ENCODE measurements around the gene TRIAP1.
"Not testable (repeated sequence)": the region's sequence is repeated elsewhere in the genome, so short reads cannot be mapped to it uniquely, and the experiment has no call there.

The TRIAP1 gene

DNA sequence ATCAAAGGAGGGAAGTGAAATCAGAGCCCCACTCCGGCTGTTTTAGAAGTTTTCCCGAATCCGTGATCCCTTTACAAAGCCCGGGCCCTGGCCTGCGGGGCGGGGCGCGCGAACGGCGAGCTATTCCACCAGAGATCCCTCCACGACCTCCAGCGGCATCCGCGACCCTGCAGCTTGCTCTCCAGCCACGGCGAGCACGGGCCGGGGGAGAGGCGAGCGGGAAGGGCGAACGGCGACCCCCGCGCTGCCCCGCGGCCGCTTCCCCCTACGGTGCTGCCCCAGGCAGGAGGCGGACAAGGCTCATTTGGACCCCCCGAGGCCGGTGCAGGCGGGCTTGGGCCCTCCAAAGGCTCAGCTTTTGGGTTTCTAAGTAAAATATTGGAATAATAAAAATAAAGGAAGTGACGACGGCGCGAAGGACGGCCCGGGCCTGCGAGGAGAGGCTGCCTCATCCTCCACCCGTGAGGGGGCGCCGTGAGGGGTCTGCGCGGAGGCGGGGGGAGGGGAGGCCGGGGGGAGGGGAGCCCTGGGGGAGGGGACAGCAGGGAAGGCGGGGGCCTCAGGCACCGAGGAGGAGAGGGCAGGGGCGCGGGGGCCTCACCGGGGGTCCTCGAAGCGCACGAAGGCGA lies 22.8 kb upstream of the TRIAP1 start:
- peak; percentile 12 for DNase-seq (ENCODE audit: low read depth)

DNA sequence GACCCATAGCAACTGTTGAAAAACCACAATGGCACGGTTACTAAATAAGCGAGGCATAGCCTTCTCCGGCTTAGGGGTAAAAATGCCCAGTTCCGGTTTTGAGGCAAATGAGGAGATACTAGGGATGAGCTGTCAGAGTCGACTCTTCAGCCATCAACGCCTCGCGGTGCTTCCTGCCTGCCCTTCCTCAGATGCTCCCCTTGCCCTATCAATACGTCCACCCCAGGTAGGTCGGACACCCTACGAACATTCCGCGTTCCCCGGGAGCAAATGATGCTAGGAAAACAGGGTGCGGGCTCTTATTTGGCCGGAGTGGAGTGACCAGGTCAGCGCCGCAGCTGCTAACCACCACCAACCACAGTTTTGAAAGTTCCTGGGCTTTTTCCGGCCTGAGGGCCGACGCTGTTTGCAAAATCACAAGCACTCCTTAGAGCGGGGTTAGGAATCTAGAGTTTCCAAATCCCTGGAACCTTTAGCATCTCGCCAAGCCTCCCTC lies 22.2 kb upstream of the TRIAP1 start:
- DNase-seq (ENCODE audit: low read depth), result no peak

DNA sequence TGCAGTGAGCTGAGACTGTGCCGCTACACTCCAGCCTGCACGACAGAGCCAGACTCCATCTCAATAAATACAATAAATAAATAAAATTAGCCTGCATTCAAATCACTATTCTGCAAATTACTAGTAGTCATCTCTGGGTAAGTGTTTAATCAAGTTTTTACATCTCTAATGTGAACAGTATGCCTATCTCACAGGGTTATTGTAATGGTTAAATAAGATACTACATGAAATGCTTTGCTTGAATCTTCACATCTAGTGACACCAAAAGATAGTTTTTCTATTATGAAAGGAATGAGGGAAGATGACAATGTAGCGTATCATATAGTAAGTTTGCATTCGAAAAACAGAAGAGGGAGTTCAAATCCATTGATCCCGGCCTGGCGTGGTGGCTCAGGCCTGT lies 21.3 kb upstream of the TRIAP1 start:
- DNase-seq (ENCODE audit: low read depth), result no peak

DNA sequence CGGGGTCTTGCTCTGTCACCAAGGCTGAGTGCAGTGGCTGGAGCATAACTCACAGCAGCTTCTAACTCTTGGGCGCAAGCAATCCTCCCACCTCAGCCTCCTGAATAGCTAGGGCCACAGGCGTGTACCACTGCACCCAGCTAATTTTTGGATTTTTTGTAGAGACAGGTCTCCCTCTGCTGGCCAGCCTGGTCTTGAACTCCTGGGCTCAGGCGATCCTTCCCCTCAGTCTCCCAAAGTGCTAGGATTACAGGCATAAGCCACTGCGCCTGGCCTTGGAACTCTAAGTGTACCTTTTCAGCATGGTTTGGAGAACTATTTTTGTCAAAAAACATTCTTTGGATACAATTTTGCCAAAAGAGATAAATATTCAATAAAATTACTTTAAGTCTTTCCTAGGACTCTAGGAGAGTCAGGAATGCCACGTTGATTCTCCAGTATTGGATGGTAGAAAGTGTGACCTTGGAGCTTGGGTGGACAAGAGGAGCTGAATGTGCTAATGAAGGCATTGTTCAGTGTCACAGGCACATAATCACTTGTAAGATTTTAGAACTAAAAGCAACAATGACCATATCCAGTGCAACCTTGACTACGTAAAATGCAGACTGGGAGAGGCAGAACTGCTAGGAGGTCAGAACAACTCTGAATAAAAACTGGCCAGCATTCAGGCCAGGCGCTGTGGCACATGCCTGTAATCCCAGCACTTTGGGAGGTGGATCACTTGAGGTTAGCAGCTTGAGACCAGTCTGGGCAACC lies 20.6 kb upstream of the TRIAP1 start:
- no peak for DNase-seq (ENCODE audit: low read depth)

DNA sequence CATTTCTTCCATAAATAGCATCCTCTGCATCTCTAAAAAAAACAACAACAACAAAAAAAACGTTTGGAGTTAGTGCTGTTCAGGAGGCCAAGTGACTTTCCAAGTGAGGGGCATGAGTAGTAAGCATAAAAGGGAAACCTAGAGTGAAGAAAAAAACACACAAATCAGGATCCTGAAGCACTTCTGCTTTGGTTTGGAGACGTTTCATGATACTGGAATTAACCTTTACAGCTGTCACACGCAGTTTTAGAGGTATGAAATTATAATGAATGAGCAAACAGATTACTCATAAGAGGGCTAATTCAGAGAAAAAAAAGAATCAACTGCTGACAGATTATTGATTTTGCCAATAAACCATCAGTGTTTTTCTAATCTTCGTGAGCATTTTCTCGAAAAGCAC lies 19.6 kb upstream of the TRIAP1 start:
- DNase-seq (ENCODE audit: low read depth), result no peak

DNA sequence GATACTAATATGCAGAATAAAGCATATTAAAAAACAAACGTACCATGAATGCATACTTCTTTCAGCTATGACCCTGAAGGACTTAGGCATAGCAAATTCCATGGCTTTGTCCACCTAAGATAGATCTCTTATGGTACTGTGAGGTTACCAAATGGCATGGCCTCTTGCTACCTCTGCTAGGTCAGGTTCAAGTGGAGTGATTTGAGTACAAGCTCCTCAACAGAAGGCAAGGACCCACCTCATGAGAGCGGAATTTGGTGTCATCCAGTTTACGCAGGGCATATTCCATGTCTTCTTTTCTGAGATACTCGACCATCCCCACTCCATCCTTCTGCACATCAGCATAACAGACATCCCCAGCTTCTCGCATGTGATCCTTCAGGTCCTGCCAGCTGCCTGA lies 17.5 kb upstream of the TRIAP1 start:
- DNase-seq (ENCODE audit: low read depth), result no peak

DNA sequence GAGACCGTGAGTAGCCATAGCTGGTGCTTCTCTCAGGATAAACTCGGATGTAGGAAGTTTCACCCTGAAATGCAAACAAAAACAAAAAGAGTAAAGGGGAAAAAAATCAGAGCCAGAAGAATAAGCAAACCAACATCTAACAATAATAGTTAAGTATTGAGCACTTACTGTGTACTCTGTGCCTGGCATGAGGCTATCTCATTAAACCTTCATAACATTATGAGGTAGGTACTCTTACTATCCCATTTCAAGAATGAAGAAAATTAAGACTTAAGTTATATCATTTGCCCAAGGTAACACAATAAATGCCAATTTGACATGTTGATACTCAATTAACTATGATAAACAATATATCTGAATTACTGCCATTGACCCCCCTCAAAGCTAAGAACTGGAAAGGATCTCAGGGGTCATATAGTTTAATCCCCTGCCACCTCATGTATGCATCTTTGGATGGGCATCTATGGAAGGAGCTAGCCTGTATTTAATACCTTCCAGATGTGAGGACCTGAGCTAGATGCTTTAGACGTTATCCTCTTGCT lies 16.0 kb upstream of the TRIAP1 start:
- no peak for DNase-seq (ENCODE audit: low read depth)

DNA sequence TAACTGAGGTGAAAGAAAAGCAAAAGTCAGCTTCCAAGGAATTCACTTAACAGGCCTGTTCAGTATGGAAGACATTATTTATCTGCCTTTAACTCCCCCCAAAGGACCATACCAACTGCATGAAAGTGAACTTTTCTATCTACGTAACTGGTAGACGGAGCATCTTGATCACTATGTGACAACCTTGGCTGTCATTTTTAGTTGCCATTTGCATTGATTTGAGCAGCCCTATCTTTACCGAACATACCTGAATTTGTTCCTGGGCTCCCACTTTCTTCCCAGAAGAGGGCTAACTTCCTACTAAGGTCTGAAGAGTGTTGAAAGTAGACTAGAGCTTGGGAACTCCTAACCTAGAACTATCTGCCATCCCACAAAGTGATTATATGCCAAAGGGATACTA lies 14.0 kb upstream of the TRIAP1 start:
- no peak for DNase-seq (ENCODE audit: low read depth)

DNA sequence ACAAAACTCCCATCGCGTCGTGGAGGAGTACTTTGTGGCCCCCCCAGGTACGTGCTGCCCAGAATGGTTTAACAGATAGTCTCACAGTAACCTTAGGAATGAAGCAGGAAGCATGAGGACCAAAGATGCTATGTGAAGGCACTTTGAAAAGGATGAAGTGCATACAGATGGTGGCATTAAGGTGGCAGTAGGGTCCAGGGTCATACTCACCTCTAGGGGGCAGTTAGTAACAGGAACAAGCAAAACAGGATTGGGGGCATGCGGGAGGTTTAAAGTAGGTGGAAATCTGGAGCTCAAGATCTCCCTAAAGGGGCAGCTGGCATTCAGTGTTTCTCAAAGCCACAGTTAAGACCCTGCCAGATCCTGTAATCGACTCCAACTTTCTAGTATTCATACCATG lies 10.9 kb upstream of the TRIAP1 start:
- no peak for DNase-seq (ENCODE audit: low read depth)

DNA sequence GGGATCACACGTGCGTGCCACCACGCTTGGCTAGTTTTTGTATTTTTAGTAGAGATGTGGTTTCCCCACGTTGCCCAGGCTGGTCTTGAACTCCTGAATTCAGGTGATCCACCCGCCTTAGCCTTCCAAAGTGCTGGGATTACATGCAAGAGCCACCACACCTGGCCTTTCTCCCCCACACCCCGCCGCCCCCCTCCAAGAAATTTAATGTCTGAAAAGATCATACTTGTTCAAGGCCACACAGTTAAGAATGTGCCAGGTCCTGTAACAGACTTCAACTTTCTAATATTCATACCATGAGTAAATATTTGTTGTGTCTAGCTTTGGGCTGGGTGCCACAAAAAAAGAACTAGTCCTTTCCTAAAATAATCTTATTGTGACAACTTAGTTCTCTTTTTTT lies 9.1 kb upstream of the TRIAP1 start:
- DNase-seq (ENCODE audit: low read depth), result no peak

DNA sequence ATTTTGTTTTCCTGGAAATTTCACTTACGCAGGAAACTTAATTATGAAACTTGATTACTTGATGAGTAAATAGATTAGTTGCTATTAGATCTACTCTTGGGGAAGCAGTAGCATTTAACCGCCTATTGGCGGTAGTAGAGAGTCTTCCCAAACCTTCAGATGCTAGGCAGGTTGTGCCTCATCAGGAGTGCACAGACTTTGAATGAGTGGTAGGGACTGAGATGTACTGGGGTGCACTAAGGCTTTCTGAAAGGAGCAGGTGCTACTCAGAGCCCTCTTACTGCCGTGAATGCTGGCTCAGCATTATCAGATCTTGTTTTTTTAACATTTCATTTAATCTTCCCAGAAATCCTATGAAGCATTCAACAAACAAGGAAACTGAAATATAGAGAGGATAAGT lies 7.8 kb upstream of the TRIAP1 start:
- DNase-seq (ENCODE audit: low read depth), result no peak

DNA sequence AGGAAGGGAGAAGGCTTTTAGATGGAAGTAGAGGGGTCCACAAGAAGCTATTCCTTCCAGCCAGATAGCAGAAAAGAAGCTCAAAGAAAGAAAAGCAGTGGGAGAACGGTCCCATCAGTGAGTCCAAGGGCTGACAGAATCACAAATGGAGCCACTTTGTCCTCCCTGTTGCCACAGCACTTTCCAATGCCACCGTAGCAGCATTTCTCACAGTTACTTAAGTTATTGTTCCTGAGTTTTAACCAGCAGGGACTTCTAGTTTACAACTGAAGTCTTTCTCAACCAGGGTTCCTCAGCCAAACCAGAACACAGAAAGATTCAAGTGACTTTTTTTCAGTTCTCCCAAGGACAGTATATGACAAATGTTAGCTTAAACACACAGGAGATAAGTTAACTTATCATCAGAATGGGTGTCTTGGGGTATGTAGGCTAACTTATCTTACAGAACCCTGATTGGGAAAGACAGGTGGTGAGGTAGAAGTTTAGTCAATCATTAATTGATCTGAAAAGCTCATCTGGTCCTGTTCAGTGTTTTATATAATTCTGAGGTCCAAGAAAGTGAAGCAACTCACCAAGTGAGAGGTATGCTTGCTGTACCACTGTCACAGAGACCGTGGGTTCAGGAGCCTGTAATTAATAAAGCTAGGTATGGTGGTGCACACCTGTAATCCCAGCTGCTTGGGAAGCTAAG lies 7.0 kb upstream of the TRIAP1 start:
- no peak for DNase-seq (ENCODE audit: low read depth)

DNA sequence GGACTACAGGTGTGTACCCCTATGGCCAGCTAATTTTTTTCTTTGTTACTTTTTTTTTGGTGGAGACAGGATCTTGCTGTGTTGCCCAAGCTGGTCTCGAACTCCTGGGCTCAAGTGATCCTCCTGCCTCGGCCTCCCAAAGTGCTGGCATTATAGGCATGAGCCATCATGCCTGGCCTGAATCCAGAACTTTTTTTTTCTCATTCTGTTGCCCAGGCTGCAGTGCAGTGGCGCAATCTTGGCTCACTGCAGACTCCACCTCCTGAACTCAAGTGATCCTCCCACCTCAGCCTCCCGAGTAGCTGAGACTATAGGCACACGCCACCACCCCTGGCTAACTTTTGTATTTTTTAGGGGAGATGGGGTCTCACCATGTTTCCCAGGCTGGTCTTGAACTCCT lies 6.3 kb upstream of the TRIAP1 start:
- DNase-seq (ENCODE audit: low read depth), result not testable (repeated sequence)

DNA sequence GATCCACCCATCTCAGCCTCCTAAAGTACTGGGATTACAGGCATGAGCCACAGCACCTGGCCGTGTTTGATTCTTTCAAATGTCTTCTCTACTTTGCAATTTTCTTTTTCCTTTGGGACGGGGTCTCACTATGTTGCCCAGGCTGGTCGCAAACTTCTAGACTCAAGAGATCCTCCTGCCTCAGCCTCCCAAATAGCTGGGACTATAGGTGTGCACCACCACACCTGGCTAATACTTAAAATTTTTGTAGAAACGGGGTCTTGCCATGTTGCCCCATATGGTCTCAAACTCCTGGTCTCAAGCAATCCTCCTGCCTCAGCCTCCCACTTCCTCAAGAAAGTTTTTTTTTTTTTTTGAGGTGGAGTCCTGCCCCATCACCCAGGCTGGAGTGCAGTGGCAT lies 1.8 kb upstream of the TRIAP1 start:
- no peak for DNase-seq (ENCODE audit: low read depth)

DNA sequence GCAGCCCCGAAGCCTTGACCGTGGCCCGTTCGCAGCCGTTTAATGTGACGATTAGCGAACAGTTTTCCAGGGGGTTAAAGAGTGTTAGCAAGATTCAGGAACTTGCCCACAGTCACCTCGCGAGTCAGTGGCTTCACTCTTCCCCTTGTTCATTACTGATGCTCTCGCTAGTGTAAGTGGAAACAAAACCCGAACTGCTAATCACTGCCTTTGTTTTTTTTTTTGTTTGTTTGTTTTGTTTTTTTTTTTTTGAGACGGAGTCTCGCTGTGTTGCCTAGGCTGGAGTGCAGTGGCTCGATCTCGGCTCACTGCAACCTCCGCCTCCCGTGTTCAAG lies 627 bp upstream of the TRIAP1 start:
- not testable (repeated sequence) for DNase-seq (ENCODE audit: low read depth)

DNA sequence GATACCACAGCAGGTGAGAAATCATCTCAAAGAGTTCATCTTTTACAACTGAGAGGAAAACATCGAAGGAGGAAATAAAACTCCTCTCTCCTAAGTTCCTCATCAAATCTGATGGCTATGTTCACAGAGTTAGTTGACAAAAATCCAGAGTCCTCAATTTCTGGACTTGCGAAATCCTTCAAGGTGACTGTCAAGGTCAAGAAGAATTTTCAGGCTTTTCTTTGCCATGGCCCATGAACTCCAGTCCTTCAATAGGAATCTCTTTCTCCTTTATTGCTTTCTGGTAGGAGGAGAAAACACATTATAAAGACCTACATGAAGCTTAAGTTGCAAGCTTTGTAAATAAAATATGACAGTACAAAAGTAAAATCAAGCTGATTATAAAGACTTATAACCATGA lies 1.5 kb downstream of the TRIAP1 start:
- no peak for DNase-seq (ENCODE audit: low read depth)

DNA sequence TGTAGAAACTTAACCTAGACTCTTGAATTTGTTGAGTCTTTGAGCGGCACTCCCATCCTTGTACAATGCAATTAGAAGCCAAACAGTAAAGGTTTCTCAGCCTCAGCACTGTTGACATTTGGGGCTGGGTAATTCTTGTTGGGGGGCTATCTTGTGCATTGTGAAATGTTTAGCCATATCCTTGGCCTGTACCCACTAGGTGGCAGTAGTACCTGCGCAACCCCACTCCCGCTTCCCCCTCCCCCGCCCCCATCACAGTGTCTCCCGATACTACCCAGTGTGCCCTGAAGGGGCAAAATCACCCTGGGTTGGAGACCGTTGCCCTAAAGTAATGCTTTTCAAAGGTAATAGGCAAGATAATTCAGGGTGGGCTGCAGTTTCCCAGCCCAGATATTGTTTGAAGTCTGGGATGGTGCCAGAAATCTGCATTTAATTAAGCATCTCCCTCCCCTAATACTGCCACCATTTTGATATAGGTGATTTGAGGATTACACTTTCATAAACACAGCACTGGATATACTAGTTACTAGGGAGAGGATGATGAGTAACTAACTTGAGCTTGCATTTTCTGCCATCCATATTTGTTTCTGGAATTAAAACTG lies 6.4 kb downstream of the TRIAP1 start:
- peak; percentile 65 for DNase-seq (ENCODE audit: low read depth)

DNA sequence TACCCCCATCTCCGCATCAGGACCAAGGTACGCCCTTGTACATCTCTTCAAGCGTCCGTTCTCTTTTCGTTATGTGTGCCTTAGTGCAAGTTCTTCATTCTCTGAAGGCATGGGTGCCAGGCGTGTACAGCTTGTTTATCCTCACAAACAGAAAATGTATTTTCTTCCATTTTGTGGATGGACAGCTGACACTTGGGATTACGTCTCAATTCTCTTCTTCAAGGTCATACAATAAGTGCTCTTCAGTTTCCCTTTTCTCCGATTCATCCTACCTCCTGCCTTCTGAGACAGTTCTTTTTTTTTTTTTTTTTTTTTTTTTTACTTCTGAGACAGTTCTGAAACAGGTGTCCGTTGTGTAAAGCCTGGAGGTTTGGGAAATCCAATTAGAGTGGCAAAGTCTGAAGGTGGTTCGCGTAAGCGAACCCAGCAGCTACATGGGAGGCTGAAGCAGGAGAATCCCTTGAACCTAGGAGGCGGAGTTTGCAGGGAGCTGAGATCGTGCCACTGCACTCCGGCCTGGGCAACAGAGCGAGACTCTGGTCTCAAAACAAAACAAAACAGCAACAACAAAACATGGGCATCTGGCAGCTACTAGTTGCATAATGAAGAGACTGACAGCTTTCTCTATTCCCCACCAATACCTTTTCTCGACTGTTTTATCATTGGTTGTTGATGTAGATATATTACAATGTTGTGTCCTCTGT lies 7.5 kb downstream of the TRIAP1 start:
- no peak for DNase-seq (ENCODE audit: low read depth)

DNA sequence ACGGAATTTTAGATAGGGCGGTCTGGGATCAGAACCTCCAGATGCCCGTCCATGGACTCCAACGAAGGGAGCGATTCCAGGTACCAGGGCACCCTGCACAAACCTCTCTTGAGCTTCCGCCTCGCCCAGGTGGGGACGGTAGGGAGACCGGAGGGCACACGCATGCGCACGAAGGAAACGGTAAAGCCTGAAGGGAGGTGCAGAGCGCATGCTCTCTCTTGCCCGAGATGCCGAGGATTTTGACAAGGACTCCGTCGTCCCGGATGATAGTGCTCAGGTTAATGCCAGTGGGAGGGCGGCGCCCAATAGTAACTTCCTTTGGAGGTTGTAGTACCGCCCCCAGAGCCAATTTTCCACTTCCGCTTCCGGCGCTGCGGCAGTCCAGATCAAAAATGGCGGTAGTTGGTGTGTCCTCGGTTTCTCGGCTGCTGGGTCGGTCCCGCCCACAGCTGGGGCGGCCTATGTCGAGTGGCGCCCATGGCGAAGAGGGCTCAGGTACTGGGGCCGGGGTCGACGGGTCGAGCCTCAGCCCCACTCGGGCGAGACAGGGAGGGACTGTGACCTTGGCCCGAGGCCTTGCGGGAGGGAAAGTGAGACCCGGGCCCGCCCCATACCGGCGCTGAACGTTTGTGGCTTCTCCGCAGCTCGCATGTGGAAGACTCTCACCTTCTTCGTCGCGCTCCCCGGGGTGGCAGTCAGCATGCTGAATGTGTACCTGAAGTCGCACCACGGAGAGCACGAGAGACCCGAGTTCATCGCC lies 8.3 kb downstream of the TRIAP1 start, which contains the start of gene COX6A1:
Gene COX6A1 (plus strand): TSS at position 379 of the 760 bp plus-strand sequence. CDS start 14 bp downstream, at position 393.
- DNase-seq (ENCODE audit: low read depth), result peak; percentile 97

DNA sequence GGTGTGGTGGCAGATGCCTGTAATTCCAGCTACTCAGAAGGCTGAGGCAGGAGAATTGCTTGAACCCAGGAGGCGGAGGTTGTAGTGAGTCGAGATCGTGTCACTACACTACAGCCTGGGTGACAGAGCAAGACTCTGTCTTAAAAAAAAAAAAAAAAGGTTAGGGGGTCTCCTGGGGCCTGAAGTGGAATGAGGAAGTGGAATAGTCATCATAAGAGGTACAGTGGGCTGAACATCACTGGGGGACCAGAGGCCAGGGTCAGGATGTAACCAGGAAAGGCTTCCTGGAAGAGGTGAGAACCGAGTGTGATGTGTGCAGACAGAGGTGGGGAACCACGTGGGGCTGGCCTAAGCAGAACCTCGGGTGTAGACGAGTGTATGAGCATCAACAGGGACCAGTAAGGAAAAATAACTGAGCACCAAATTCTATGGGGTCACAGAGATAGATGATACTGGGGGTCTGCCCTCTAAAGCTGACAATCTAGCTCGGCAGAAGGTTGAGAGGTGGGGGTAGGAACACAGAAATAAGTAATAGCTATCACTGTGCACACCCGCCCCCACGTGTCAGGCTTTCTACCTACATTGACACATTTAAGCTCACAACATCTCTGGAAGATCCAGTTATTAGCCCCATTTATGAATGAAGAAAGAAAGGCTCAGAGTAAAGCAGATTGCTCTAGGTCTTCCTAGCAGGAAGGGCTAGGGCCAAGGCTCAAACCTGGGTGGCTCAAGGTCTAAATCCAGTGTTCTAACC lies 13.2 kb downstream of the TRIAP1 start:
- no peak for DNase-seq (ENCODE audit: low read depth)
